Stimulated activated CD4-positive, alpha-beta T cell treated with anti-CD3 and anti-CD28 coated beads, Interleukin-4, amount 100 ng/mL, for 24 hours (primary cell): ENCODE measurements around the gene INPP4B.

Experiments
- DNase-seq: peaks from one replicate; pipeline ENCODE4 v3.0.0-alpha.2; 2020

Gene INPP4B

DNA sequence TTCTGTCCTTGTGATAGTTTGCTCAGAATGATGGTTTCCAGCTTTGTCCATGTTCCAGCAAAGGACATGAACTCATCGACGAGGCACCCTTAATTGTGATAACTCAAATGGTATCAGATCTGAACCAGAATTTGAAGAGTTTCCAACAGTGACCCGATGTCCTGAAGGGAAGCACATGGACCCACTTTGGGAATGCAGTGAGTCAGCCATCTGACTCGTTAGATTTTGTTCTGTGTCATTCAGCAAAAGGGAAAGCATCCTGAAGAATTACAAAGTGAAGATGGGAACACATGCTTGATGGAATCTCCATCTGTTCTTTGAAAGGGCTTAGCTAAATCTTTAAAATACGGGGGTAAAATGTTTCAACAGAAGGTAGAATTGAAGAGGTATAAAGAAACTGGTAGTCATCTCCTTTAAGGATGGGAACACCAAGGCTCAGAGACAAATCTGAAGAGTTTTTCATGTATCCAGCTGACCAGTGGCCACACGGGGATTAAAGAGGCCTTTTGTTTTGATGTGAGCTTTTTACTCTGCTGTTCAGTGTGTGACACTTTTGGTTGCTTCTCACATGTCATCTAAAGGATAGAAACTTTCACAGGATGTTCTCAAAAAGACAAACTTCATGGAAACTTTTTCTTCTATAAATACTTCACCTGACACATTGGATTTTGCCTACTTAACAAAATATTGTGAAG is 393.8 kb downstream of the INPP4B start:
- no peak for DNase-seq

DNA sequence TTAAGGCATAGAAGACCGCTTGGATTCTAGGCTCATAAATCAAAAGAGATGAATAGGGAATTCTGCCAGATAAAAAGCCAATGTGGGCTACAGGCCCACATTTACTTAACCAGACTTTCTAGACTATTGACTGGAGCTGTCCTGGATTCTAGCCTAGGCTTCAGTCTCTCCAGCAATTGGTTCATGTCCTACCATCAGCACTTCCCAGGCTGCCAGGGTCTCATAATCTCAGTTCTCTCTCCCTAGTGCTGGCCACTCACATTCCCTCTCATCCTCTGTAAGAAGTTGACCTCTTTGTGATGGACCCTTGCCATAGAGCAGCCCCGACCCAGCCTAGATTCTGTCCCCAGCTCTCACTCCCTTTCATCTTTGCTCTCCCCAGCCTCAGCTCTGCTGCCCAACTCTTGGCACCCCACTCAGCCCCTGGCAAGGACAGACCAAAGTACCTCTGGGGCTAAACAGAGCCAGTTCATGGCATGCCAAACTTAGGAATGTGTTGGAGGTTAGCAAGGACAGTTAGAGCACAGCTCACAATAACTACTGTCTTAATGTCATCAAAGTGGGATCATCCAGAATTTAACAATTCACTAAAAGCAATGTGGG is 396.2 kb downstream of the INPP4B start:
- DNase-seq: no peak

DNA sequence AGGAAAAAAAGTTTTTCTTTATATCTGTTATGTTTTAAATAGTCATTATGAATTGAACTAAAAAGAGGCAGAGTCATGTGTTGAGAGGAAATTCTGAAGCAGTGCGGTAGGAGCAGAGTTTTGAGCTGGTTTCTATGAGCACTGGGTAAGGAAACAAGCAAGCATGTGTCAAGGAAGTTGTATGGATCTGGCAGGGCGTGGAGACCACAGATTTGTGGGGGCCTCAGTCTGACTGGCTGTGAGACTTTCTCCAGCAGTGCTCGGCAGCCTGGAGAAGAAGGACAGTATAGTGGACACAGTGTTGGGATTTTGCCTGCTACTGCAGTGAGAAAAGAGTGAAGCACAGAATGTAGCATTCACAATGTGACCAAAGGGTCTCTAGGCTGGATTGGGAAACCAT is 399.1 kb downstream of the INPP4B start:
- no peak for DNase-seq

DNA sequence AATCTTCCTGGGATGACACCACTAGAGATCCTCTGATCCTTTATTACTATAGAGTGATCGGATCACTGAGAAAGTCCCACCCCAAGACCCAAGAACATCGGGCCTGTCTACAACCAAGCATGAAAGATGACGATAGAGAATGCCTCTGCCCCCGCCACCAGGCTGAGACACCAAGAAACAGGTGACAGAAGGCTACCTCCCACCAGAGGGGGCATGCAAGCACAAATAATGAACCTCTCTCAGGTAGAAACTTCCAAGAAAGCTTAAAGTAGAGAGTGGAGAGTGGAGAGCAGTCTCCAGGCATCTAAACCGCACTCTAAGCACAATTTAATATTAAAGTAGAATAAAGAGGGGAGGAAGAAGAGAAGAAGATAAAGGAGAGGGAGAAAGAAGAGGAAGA is 402.6 kb downstream of the INPP4B start:
- DNase-seq: no peak

DNA sequence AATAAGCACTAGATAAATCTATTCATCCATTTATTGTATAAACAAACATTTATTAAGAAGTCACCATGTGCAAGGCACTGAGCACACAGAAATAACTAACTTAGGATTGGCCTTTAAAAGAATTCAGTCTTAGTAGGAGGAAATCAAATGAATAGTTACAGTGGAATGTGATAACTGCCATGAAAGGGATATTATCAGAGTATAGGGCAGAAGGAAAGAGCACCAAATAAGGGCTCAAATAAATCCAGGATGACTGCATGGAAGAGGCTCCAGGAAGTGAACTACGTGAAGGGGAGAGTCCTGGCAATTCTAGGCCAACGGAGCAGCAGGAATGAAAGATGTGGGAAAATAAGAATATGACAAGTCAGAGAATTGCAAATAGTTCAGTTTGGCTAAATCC is 406.0 kb downstream of the INPP4B start:
- no peak for DNase-seq

DNA sequence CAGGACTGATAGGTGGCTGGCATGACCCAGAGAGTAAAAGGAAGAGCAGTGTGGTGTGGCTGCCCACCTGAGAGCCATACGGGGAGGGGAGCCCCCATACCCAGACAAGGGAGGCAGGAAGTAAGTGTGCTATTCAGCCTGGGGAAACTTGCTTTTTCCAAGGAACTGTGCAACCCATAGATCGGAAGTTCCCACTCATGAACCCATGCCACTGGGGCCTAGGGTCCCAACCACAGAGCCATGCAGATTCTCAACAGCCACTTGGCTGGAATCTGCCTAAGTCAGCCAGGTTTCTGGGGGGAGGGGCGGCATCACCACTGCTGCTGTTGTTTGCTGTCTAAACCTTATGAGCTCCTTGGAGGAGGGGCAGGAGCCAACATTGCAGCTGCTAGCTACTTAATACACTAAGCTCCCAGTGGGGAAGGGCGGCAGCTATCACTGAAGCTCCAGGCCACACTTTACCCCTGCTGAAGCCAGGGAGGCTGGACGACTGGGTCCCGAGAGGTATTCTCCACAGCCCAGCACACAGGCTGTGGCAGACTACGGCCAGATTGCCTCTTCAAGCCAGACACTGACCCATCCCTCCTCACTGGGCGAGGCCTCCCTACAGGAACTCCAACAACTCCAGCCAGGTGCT is 410.4 kb downstream of the INPP4B start:
- no peak for DNase-seq

DNA sequence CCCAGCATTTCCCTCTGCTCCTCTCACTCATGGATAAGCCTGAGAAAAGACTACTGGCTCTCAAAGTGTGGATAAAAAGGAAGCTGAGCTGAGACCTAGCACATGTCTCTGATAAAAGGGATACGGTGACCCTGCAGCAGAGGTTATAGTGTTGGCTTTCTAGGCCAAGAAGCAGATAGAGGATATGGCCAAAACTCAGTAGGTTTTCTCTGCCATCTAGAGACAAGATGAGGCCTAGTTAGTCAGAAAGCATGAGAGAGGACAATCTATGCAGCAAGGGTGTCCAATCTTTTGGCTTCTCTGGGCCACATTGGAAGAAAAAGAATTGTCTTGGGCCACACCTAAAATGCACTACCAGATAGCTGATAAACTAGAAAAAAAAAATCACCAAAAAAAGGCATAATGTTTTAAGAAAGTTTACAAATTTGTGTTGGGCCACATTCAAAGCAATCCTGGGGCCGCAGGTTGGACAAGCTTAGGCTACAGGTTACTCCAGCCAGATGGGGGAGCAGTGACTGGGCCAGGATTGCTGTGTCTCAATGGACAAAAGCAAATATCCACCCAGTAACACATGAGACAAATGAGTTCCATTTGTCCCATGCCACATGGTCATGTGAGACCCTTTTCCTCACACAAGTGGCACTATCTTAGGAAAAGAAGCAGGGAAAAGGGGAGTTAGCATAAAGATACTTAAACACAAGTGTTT is 411.4 kb downstream of the INPP4B start:
- no peak for DNase-seq

DNA sequence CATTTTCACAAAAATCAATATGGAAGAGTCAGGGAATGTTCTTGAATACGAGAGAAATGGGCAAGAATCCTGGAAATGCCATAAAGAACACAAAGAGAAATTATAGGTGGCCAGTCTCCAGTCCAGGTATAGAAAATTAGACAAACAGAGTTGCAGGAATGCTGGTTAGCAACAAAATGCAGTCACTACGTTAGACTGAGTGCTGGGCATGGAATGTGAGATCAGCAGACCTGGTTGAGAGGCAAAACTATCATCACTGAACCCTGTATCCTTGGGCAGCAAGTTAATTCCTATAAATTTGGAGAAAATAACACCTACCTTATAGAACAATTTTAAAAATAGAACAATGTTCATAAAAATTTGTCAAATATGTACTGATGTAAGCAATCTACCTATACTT is 417.4 kb downstream of the INPP4B start:
- DNase-seq: no peak

DNA sequence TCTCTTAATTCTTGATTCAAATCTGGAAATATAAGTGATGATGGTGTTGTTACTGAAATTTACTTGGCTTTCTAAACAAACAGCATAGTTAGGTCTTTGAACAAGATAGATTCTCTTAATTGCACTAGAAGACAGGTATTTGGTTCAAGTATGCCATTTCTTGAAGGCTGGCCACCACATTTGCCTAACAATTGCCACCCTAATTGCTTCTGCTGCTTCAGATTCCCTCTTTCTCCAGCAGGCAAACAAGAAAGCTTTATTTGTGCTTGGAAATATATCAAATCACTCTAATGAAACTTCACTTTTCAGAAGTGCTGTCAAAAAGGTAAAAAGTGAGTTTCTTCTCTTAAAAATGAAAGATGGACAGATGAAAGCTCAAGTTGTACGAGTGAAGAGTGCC is 418.6 kb downstream of the INPP4B start:
- DNase-seq: no peak

DNA sequence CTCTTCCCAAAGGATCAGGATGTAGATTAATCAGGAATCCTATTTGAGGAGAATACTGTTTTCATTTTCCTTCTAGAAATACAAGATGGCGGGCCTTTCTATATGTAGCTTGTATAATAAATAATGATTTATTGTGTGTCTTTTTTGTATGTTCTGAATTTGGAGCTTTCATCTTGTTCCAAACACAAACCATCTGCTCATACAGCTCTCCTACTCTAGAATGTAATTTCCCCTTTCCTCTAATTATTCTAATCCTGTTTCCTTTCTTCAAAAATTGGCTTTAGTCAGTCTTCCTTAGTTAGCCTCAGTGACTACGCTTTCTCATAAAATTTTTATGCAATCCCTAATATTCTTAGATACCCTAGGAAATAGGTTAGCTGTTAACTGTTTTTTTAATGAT is 422.2 kb downstream of the INPP4B start:
- DNase-seq: no peak

DNA sequence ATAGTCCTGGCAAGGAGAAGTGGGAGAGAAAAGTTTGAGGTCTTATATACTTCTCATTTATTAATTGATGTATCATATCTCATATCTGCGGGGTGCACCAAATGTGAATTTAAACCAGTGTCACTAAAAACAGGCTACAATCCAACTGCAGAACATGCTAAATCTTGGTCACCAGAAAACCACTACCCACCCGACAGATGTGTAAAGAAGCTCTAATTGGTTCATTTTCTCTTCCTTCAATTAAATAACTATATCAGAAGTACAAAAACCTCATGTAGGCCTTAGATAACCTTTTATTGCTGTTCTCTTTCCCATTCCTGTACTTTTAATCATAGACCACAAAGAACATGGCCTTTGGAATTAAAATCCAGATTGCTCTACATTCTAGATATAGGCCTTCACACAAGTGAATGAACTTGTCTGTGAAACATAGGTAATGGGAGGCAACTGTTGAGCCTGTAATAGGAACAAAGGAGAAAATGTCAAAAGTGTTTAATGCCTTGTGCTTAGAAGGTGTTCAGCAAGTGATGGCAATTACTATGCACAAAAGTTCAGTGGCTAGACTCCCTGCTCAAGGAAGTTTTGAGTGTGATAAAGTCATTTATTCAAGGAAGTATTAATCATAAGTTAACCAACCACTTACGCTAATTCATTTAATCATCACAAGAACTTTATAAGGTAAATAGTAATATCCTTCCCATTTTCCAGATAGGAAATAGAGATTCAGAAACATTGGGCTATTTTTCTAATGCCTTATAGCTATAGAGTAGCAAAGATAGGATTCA is 425.6 kb downstream of the INPP4B start:
- no peak for DNase-seq

DNA sequence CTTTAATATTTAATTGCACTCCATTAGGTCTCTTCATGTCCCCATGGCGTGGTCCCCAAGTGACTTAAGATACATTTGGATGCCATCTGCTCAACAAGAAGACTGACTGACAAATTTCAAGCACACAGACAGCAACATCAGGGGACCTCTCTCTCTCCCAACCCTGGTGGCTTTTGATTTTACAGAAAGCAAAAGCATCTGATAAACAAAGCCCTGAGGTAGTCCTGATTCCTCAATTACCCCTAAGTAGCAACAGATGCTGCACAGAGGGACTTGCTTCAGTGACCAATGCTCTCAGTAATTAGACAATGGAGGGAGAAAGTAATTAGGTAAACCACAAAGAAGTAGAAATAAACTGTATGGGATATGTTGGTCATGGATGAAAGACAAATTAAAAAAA is 426.4 kb downstream of the INPP4B start:
- no peak for DNase-seq

DNA sequence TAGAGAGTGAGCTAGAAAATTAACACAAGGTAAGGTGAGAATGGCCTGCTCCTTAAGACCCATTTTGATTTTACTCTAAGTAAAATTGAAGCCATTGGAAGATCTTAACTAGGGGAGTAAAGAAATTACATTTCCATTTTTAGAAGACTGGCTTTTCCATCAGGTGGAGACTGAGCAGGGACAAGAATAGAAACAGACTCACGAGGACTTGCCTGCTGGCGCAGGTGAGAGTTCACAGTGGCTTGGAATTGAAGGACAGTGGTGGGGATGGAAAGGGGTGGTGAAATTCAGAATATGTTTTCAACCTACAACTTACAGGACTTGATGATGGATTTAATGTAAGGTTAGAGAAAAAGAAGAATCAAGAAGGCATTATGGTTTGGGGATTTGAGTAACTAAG is 427.4 kb downstream of the INPP4B start:
- DNase-seq: no peak

DNA sequence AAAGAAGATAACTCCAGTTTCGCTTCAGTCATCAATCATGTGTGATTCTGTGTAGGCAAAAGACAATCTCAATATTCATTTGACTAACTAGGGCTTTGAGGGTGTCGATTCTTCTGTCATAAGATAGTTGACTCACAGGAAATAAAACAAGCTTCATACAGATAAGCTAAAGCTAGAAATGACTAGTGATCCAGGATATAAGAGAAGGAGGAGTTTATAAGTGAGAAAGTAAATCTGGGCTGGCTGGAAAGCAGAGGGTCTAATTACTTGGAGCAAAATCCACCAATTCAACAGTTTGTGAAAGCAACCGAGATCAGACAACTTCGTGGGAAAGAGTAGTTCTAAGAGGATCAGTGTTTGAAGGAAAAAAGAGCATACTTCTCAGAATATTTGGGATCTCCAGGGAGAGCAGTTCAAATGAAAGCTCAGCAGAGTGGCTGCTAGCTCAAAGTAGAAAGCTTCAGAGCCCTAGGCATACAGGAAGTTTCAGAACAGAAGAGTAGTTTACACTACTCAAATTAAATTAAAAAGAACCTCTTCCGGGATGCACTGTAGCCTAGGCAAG is 429.3 kb downstream of the INPP4B start:
- DNase-seq: no peak

DNA sequence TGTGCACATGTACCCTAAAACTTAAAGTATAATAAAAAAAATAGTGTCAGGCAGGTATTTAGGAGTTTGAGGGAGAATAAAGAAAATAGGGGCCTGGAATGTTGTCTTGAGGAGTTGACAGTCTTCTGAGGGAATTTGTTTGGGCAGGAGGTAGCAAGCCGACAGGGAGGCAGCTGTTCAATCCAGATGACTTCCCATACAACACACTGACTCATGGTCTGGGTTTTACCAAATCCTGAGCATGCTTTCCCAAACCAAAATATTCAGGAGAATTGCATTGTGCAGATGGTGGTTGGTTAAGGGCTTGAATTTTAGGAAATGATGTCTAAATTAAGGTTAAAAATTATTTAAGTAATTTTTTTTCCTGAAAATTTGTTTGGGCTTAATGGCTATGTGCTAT is 430.0 kb downstream of the INPP4B start:
- DNase-seq: no peak

DNA sequence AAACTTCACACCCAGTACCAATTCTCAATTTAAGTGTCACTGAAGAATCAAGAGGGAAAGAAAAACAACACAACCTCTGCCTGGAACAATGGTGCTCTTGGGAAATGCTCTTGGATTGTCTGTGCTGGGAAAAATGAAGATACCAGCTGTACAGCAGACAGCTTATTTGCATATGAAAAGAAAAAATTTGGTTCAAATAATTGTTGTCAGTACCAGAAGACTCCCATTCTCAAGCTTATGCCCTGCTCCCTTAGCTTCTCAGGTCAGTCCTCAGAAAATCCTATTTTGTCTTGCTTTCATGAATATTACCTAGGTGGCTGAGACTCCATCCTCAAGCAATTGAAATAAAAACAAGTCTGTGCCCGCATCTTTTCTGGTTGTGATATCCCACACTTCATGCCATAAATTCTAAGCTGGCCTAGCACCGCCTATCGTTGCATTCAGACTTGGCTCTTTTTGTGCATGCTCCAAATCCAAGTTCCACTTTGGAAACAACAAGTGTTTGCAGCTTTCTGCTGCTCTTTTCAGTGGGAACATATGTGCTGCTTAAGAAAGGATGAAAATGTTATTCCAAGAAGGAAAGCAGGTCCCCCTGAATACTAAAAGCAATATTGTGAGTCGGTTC is 431.6 kb downstream of the INPP4B start:
- DNase-seq: no peak

DNA sequence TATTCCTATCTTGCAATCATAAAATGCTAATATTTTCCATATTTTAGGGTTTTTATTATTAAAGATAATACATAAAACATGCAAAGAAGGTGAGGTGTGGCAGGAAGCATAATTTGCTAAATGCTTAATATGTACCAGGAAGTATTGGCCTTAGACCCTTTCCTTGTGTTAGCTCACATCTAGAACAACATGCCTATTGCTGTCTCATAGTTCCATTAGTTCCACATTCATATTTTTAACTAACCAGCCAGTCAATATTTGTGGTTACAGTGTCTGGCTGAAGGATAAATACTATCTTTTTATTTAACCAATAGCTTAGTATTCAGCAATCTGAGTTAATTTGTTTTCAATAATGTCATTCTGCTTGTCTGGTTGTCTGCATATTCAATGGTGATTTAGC is 432.6 kb downstream of the INPP4B start:
- DNase-seq: no peak

DNA sequence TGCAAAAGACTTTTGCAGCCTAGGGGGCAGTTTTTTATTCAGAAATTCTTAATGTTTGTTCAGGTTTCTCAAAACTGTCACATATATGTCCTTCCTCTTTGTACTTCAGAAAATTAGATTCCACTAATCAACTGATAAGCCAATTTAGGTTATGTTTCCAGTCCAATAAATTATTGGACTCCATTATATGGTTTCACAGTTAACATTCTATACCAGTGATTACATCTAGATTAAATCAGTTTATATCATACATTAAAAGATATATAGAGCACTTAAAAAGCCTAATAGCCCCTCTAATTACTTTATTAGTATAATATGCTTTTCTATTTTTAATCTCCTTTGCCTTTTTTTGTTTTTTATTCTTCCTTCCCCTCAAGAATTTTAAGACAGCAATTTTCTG is 434.1 kb downstream of the INPP4B start:
- DNase-seq: no peak

DNA sequence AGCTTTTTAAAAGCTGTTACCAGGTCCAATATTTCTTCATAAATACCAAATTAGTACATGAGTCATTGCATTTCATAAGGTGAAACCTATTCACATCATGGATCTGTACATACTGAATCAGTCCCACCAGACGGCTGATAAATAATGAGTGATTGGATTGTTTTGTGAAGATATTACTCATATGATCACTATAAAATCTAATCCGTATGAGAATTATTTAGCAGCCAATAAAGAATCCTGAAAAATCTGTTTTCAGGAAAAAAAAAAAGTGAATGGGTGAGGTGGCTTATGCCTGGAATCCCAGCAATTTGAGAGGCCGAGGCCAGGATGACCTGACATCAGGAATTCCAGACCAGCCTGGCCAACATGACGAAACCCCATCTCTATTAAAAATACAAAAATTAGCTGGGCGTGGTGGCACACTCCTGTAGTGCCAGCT is 438.1 kb downstream of the INPP4B start:
- no peak for DNase-seq

DNA sequence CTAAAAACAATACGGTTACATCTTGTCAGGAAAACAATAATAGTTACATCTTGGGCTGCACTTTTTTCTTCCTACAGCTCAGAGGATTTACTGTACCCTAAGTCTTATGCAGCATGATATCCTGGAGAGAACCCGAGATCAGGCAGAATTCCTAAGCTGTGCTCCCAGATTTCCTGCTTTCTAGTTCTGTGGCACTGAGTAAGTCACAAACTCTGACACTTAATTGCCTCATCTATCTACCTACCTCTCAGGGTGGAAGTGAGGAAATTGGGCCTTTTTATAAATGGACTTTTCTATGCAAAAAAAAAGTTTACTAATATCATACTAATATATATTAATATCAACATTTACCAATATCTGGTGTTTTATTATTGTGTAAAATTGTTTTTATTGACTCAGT is 438.5 kb downstream of the INPP4B start:
- no peak for DNase-seq

DNA sequence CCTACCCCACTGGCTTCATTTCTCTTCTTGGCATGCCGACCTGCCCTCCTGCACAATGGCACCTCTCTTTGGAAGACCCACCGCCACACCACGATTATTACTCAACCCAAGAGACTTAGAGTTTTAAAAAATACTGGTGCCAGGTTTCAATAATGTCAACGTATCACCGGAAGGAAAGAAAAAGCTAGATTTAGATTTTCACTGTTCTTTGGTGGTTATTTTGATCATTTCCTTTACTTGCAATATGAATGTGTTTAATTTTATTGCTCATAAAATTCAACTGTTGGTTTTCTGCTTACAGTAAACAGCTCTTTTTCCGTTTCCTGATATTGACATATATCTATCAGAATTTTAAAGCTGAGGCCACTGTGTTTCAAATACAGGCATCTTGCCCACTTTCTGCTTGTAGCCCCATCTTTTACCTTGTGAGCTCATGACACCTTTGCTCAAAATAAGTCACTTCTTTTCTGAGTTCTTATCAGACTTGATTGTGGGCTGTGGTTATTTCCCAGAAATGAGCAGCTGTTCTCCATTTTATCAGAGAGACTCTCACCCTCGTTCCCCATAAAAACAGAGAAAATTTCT is 439.1 kb downstream of the INPP4B start:
- peak; percentile 60 for DNase-seq

DNA sequence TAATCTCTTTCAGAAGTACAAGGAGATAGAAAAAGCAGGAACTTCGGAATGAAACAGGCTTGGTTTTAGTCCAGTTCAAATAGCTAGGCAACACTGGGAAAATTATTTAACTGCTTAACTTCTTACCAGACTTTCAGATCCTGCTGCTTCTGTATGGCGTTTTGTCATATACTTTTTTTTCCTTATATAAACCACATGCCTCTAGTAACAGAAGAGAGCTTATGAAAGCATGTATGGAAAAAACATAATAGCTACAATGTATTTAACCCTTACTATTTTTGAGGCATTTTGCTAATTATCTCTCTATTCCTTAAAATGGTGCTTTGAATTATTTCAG is 439.6 kb downstream of the INPP4B start:
- no peak for DNase-seq
